ENCODE results near the gene OPHN1.
"Not testable (repeated sequence)": the region's sequence is repeated elsewhere in the genome, so short reads cannot be mapped to it uniquely, and the experiment has no call there.

Gene OPHN1

DNA sequence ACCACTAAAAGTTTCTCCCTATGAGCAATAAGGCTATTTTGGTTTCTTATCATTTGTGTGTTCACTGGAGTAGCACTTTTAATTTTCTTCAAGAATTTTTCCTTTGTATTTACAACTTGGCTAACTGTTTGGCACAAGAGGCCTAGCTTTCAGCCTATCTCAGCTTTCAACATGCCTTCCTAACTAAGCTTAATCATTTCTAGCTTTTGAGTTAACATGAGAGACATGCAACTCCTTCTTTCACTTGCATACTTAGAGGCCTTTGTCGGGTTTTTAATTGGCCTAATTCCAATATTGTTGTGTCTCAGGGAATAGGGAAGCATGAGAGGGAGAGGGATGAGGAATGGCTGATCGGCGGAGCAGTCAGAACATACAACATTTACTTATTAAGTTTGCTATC, 349.8 kb downstream of the OPHN1 start:
- in situ Hi-C loops (cut with HindIII; ENCODE audit: low sequenced_read_pairs): no loop called here

- in situ Hi-C loops (cut with HindIII; ENCODE audit: low sequenced_read_pairs): no loop called here
These were observed 353.3 kb downstream of the OPHN1 start for GRCh38 chrX:68079961-68080360.

GRCh38 chrX:68078801-68079200, 354.5 kb downstream of the OPHN1 start:
- in situ Hi-C loops (cut with HindIII; ENCODE audit: low sequenced_read_pairs): not testable (repeated sequence)

- in situ Hi-C loops (cut with HindIII; ENCODE audit: low sequenced_read_pairs): no loop called here
These were observed 355.9 kb downstream of the OPHN1 start for GRCh38 chrX:68077378-68077777.

DNA sequence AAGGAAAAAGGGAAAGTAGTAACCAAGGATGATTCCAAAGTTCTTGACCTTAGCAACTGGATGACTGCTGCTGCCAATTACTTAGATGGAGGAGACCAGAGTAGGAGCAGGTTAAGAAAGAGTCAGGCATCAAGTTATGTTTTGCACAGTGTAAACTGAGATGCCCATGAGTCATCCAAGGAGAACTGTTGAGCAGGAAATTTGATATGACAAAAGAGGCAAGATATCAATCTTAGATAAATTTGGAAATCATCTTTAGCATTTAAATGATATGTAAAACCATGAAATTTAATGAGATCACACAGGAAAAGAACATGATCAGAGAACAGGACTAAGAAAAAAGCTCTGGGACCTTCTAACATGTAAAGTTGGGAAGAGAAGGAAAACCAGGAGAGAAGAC, 361.3 kb downstream of the OPHN1 start:
- in situ Hi-C loops (cut with HindIII; ENCODE audit: low sequenced_read_pairs): no loop called here

GRCh38 chrX:68070119-68070518, 363.2 kb downstream of the OPHN1 start:
- in situ Hi-C loops (cut with HindIII; ENCODE audit: low sequenced_read_pairs): not testable (repeated sequence)

GRCh38 chrX:68061206-68061535, 372.1 kb downstream of the OPHN1 start:
- in situ Hi-C loops (cut with HindIII; ENCODE audit: low sequenced_read_pairs): no loop called here

- in situ Hi-C loops (cut with HindIII; ENCODE audit: low sequenced_read_pairs): no loop called here
These were observed 372.6 kb downstream of the OPHN1 start for GRCh38 chrX:68060506-68061205.

GRCh38 chrX:68059469-68059868, 373.8 kb downstream of the OPHN1 start:
- in situ Hi-C loops (cut with HindIII; ENCODE audit: low sequenced_read_pairs): no loop called here

- in situ Hi-C loops (cut with HindIII; ENCODE audit: low sequenced_read_pairs): no loop called here
These were observed 383.8 kb downstream of the OPHN1 start for GRCh38 chrX:68049466-68049865.

DNA sequence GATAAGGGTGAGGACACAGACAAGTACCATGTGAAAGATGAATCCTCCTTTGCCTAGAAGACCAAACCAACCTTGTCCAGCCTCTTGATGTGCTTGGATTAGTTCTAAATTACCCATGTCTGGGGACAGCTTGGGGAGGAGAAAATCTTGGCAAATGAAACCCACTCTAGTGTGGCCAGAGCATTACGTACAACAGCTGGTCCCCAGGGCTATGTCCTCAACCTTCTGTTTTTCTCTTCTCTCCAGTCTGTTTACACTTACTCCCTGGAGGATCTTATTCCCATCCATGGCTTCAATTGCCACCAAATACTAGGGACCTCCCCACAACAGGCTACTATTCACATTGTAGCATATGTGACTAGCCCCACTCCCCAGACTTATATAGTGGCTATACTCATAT, 384.5 kb downstream of the OPHN1 start:
- in situ Hi-C loops (cut with HindIII; ENCODE audit: low sequenced_read_pairs): no loop called here

- in situ Hi-C loops (cut with HindIII; ENCODE audit: low sequenced_read_pairs): no loop called here
These were observed 388.2 kb downstream of the OPHN1 start for GRCh38 chrX:68045008-68045577.

DNA sequence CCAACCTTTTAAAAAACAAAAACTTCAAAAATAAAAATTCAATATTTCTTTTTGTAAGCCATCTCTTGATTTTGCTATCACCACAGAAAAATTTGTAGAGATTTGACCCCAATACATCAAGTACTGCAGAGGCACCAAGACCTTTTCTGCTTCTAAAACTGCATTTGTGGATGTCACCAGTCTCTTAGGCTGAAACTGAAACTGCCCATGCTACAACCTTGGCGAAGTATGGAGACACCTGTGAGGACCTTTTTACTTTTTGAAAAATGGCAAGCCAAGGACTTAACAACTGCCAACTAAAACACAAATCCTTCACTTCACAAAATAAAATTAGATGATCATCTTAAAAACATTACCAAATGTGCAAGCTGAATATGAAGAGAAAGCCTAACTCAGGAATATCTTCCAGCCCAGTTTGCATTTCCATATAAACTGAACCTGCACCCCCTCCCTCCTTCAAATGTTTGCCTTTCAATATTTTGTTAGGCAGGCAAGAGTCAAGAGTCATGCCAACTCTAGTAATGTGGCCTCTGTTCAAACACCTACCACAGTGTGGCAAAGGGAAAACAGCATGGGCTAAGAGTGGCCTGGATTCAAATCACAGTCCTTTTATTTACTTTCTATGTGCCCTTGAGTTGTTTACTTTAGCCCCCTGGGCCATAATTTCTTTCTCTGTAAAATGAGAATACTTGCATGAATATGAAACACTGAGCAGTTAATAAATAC, 389.4 kb downstream of the OPHN1 start:
- in situ Hi-C loops (cut with HindIII; ENCODE audit: low sequenced_read_pairs): no loop called here

DNA sequence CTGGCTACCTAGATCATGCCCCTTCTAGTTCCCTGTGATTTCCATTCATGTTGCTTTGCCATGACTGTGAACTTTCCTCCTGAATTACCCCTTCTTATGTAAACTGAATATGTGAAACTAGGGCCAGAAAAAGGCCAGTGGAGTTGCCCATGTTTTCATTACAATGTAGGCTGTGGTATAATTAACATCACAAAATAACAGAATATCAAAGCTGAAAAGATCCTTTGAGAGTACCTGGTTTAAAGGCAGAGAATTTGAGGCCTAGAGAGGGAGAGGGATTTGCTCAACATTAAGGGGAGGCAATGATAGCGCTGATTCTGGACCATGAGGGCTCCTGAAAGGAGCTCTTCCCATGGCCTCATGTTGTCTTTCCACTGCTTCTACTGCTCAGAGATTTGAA, 392.2 kb downstream of the OPHN1 start:
- in situ Hi-C loops (cut with HindIII; ENCODE audit: low sequenced_read_pairs): no loop called here

DNA sequence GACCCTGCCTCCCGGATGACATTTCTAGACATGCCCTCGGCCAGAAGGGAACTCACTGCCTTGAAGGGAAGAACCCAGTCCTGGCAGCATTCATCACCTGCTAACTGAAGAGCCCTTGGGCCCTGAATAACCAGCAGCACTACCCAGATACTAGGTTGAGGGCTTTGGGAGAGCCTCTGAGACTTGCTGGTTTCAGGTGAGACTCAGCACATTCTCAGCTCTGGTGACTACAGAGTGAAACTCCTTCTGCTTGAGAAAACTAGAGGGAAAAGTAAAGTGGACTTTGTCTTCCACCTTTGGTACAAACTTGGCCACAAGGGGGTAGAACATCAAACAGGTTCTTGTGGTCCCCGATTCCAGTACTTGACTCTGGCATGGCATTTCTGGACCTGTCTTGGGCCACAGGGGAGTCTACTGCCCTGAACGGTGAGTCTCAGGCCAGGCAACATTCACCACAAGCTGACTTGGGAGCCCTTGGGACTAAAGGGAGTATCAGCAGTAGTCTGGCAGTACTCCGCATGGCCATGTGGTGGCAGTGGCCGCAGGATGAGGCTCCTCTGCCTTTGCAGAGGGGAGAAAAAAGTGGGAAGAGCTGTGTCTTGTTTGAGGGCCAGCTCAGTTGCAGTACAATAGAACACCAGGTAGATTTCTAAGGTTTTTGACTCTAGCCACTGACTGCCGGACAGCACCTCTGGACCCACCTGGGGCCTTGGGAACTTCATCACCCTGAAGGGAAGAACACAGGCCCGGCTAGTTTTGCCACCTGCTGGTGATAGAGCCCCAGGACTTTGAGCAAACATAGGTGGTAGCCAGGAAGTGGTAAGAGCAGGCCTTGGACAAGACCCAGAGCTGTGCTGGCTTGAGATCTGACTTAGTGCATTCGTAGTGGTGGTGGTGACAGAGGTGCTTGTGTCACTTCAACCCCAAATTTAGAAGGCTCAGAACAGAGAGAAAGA, 414.8 kb downstream of the OPHN1 start:
- in situ Hi-C loops (cut with HindIII; ENCODE audit: low sequenced_read_pairs): no loop called here

GRCh38 chrX:67998540-67998939, 434.8 kb downstream of the OPHN1 start:
- in situ Hi-C loops (cut with HindIII; ENCODE audit: low sequenced_read_pairs): no loop called here
